K562 (cell line): ENCODE results near the gene TMCC1. TPM values are rescaled to one million over a fixed set of nuclear protein-coding genes. Genes with fewer than 3 reads are reported as not detected.
A peak's percentile ranks its signal among the peaks of the same experiment; 100 is the strongest.

Experiments used
- BRD4 ChIP-seq: fragments of 200-600 bp; sonication (generic); IDR thresholded peaks from 2 replicates; pipeline ENCODE4 v1.6.1; 2017; ENCODE audit warnings: inconsistent platforms
- DEAF1 ChIP-seq: fragments of 450-650 bp; formaldehyde crosslinking; IDR thresholded peaks from 2 replicates; pipeline ENCODE4 v1.4.0; 2020; ENCODE audit warnings: mild to moderate bottlenecking, moderate library complexity
- DLX4 ChIP-seq: fragments of 250-450 bp; sonication (Bioruptor Pico); IDR thresholded peaks from 2 replicates; pipeline ENCODE4 v1.6.1; 2021; ENCODE audit warnings: mild to moderate bottlenecking
- ETS2 ChIP-seq: IDR thresholded peaks from 2 replicates; pipeline ENCODE4 v1.6.1; 2016; ENCODE audit warnings: borderline replicate concordance, missing genetic modification characterization, mild to moderate bottlenecking, moderate library complexity, missing compliant biosample characterization; ENCODE audit not compliant: poor library complexity, severe bottlenecking
- HLTF ChIP-seq: fragments of 450-650 bp; IDR thresholded peaks from 2 replicates; pipeline ENCODE4 v1.6.1; 2016
- HMGXB4 ChIP-seq: sonication (generic); formaldehyde crosslinking; IDR thresholded peaks from 2 replicates; pipeline ENCODE4 v1.8.1; 2023; ENCODE audit warnings: mild to moderate bottlenecking, missing genetic modification reagents
- NKRF ChIP-seq: fragments of 450-650 bp; IDR thresholded peaks from 2 replicates; pipeline ENCODE4 v1.6.1; 2016; ENCODE audit warnings: borderline replicate concordance
- TEAD1 ChIP-seq, 2 experiments: fragments of 450-650 bp in 1 of 2; sonication (generic) in 1 of 2; formaldehyde crosslinking; IDR thresholded peaks; 2 replicates each; pipeline versions ENCODE4 v1.4.0 to v1.8.0; 2020 to 2022; ENCODE audit warnings: mild to moderate bottlenecking in 2 of 2, missing genetic modification reagents in 1 of 2
- YBX1 ChIP-seq: fragments of 450-650 bp; IDR thresholded peaks from 2 replicates; pipeline ENCODE4 v1.7.1; 2016; ENCODE audit warnings: mild to moderate bottlenecking
- ZBTB2 ChIP-seq: fragments of 450-650 bp; IDR thresholded peaks from 2 replicates; pipeline ENCODE4 v1.6.1; 2016; ENCODE audit warnings: antibody characterized with exemption
- ZBTB7A ChIP-seq: IDR thresholded peaks from 2 replicates; pipeline ENCODE4 v1.6.1; 2011; ENCODE audit warnings: low read depth, mild to moderate bottlenecking, low read length, moderate library complexity, borderline replicate concordance; ENCODE audit not compliant: control insufficient read depth
- ZNF445 ChIP-seq: fragments of 250-450 bp; sonication (Bioruptor Pico); IDR thresholded peaks from 2 replicates; pipeline ENCODE4 v1.4.0; 2020; ENCODE audit warnings: low read depth, mild to moderate bottlenecking, moderate library complexity
- polyA plus RNA-seq, 8 experiments: library from polyadenylated mRNA; depleted of rRNA in 4 of 8; stranded (reverse) in 5 of 8; unstranded in 3 of 8; fragments of >200 nt; fragmentation: Nextera tagmentation in 2 of 8; fragmentation: Illumina TruSeq in 1 of 8; extraction: Ambion mirVana in 2 of 8; extraction: Trizol in 1 of 8; gene quantifications; 2 replicates each; pipeline versions ENCODE4 v1.2.1 to v1.2.3, GENCODE V29; 2011 to 2014; ENCODE audit warnings: inconsistent platforms in 1 of 8, missing spikeins in 1 of 8
- total RNA-seq, 7 experiments: library from RNA; depleted of rRNA in 6 of 7; stranded (reverse); fragments of >200 nt in 6 of 7; fragmentation: Illumina TruSeq in 2 of 7; extraction: Trizol in 2 of 7; gene quantifications; 2 replicates each; pipeline versions ENCODE4 v1.2.1 to v1.2.3, GENCODE V29; 2011 to 2021; ENCODE audit warnings: low replicate concordance in 1 of 7

The TMCC1 gene
- total and polyA plus RNA-seq, 9 of the 15 experiments (the other 6 are each of a cell fraction or from before 2014, with no cell fraction given): 0.89 to 8.7 (median 4.0) TPM

- no peak for TF ChIP-seq YBX1
- TF ChIP-seq ZBTB2: 0 out of 2 replicates have a peak, but pooled peaks have one; percentile 59
- peak; percentile 83; the same call in 1 of the 2 replicates for TF ChIP-seq ZBTB7A
- TF ChIP-seq ZNF445: no peak
- peak; percentile 83; the same call in 1 of the 2 replicates for TF ChIP-seq HLTF
- no peak for TF ChIP-seq DEAF1 (CRISPR knock-in tag)
- peak; percentile 43; the same call in 1 of the 2 replicates for TF ChIP-seq NKRF
- TF ChIP-seq ETS2 (tag): no peak
- no peak for TF ChIP-seq TEAD1 (CRISPR knock-in tag; IDR thresholded peaks at IDR 0.05)
- TF ChIP-seq DLX4 (CRISPR knock-in tag): no peak
- TF ChIP-seq BRD4: no peak
- TF ChIP-seq HMGXB4 (CRISPR knock-in tag): no peak
- TF ChIP-seq, all 486 proteins: peak for 41
Measured at GRCh38 chr3:129606636-129607390, 286.7 kb downstream of the TMCC1 start, which contains the start of gene PLXND1 (continued).
